HG03139 (cell line): ENCODE measurements around the gene CD37.

Experiments used
- ATAC-seq: cut with Tn5 transposase; IDR thresholded peaks from one replicate; pipeline ENCODE4 v1.9.1; 2021; ENCODE audit not compliant: unreplicated experiment

The CD37 gene

GRCh38 chr19:49344505-49345423, 9.6 kb downstream of the CD37 start:
- no peak for ATAC-seq

DNA sequence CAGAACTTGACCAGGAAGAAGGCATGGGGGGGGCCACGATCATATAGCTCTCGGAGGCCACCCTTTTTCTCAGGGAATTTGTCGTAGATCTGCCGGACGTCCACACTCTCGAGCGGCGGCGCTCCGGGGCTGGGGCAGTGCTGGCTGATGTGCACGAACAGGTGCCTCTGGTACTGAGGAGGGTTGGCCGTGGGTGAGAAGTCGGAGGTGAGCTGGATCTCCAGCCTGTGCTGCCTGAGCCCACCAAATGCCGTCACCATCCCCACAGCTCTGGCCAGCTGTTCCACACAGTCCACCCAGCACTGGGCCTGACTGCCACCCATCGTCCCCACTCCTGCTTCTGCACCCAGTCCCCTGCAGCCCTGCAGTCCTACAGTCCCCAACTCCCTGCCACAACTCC, 12.0 kb downstream of the CD37 start:
- ATAC-seq: no peak

- ATAC-seq: no peak
Observed at GRCh38 chr19:49347835-49348234, 12.6 kb downstream of the CD37 start.

DNA sequence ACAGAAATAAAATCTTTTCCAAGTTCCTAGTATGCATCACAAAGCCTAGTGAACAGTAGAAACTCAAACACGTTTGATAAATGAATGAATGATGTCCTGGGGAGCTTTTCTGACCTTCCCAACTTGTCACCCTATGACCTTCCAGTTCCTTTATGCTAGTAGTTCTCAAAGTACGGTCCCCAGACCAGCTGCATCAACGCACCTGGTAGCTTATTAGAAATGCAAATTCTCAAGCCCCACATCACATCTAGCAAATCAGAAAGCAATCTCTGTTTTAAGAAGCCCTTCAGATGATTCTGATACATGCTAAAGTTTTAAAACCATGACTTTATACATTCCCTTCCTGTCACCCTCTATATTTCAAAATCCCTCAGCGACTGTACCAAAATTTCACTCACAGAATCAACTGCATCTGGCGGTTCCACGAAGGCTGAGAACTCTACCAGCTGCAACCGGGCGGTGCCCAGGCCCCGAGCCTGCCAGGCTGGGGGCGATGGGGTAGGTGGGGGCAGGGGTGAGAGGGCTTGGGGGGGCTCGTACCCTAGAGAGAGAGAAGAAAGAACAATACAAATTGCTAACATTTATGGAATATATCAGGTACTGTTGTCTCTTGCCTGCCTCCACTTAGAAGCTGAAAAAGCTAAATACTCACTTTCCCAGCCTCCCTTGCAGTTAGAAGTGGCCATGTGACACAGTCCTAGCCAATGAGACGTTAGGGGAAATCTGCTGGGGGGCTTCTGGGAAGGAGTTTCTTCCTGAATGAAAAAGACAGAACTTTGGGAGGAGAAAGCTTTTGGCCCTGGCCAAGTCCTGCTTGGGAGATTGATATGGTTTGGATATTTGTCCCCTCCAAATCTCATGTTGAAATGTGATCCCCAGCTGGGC, 13.3 kb downstream of the CD37 start:
- ATAC-seq: no peak

- no peak for ATAC-seq
Observed at GRCh38 chr19:49349567-49349966, 14.4 kb downstream of the CD37 start.

- no peak for ATAC-seq
Observed at GRCh38 chr19:49355909-49356353, 20.7 kb downstream of the CD37 start.

DNA sequence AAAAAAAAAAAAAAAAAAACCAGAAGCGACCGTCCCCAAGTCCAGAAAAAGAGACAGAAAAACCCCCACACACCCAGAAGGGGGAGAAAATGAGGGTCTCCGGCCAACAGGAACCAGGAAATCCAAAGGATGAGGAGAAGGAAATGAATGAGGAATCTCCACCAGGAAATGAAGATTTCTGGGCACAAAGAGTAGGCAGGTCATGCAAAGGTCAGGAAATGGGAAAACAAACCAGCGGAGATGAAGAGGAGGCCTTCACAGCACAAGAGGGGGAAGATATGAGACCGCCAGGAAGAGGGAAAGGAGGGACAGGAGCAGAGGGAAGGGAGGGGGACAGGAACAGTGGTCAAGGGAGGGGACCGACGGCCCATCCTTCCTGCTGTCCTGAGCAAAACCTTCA, 21.2 kb downstream of the CD37 start:
- ATAC-seq: no peak

DNA sequence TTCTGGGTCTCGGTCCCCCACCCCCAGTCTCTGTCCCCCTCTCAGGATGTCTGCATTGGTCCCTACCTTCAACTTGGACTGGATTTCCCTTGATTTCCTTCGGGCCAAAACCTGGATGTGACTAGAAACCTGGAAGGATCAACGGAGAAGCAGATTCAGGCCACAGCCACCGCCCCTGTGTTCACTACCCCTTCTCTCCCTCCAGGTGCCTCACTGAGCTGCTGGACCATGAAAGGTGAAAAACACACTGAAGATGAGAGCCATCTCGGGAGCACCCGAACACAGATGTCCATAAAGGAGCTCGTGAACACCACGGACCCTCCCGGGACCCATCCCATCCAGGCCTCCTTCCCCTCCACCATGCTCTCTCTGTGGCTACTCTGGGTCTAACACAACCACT, 22.0 kb downstream of the CD37 start:
- no peak for ATAC-seq

GRCh38 chr19:49359851-49360820, 24.9 kb downstream of the CD37 start:
- ATAC-seq: no peak

GRCh38 chr19:49361438-49362047, 26.3 kb downstream of the CD37 start:
- ATAC-seq: no peak

- ATAC-seq: no peak
Observed at GRCh38 chr19:49362048-49362928, 27.1 kb downstream of the CD37 start, which contains the start of gene TEAD2. Gene TEAD2, minus strand, starts transcription at chr19:49362416. Its CDS starts 2,341 bp downstream, at chr19:49360075.

DNA sequence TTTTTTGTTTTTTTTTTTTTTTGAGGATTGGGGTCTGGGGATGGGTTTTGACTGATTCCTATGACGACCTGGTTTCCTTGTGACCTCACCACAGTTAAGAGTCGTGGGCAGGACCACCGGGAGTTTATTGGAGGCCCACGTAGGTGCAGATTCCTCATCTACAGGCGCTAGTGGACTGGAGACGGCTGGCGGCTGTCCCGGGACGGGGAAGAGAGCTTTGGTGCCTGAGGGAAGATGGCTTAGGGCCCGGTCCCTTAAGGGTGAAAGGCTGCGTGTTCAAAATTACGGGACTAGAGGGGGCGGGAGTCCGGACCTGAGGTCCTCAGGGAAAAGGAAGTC, 27.7 kb downstream of the CD37 start:
- no peak for ATAC-seq

GRCh38 chr19:49363268-49364082, 28.3 kb downstream of the CD37 start, which contains the start of gene DKKL1:
Gene DKKL1, plus strand, starts transcription at chr19:49363877. Its CDS starts 122 bp downstream, at chr19:49363999.
- peak; percentile 68 for ATAC-seq

- ATAC-seq: no peak
Observed at GRCh38 chr19:49364083-49364737, 29.0 kb downstream of the CD37 start.

DNA sequence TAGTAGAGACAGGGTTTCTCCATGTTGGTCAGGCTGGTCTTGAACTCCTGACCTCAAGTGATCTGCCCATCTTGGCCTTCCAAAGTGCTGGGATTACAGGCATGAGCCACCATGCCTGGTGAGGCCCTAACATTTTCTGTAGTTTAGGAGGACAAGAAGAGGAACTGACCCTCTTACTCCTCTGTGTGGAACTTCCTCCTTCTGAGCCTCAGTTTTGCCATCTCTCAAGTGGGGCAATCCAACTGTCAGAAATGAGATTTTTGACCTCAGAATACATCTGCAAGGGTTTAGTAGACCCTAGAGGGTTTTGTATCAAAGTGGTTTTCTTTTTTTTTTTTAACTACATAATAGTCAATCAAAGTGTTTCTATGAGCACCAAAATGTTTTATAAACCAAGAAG, 30.9 kb downstream of the CD37 start:
- no peak for ATAC-seq

DNA sequence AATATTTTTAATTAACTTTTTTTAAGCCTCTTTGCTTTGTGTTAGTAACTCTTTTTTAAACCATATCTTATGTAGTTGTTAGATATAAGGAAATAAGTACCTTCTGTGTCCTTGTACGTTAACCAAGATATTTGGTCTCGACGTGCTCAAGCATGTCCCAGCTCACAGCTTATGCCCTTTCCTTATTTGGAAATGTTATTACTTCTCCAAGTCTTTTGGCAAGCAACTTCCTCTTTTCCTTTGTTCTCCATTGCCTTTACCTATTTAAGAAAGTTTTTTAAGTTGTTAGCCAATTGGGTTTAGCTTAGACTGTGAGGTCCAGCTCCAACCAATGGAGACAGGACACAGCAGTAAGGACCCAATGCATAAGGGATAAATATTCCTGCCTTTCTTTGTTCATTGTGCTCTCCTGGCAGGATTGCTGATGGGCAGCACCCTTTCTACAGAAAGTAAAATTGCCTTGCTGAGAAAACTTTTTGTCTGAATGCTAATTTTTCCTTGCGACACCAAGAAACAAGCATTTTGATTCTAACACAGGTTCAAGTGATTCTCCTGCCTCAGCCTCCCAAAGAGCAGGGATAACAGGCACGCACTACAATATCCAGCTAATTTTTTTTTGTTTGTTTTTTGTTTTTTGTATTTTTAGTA, 33.6 kb downstream of the CD37 start:
- ATAC-seq: no peak

- ATAC-seq: no peak
Observed at GRCh38 chr19:49371184-49371583, 36.0 kb downstream of the CD37 start.
